Tibial nerve (tissue), 4 donors: ENCODE measurements around the gene ZNF618. TPM values are rescaled to one million over a fixed set of nuclear protein-coding genes. Genes with fewer than 3 reads are reported as not detected.

ENCODE experiments used
- DNase-seq, 2 donors: peaks; one replicate each; pipeline ENCODE4 v3.0.0-alpha.2; 2019; ENCODE audit warnings: low spot score in 2 of 2
- H3K27ac ChIP-seq, 4 donors: fragments of 200-600 bp; sonication (generic) in 3 of 4; one replicate each; pipeline ENCODE4 v1.5.1; 2017 to 2019; ENCODE audit warnings: mild to moderate bottlenecking in 1 of 4
- H3K27me3 ChIP-seq, 2 donors: fragments of 200-600 bp; sonication (generic) in 1 of 2; one replicate each; pipeline versions ENCODE4 v1.5.1 to v1.6.0; 2017 to 2019
- H3K36me3 ChIP-seq, 3 donors: fragments of 200-600 bp; sonication (generic); one replicate each; pipeline ENCODE4 v1.5.1; 2018 to 2019
- H3K4me1 ChIP-seq, 4 donors: fragments of 200-600 bp; sonication (generic) in 3 of 4; one replicate each; pipeline ENCODE4 v1.5.1; 2017 to 2019
- H3K4me3 ChIP-seq, 4 donors: fragments of 200-600 bp; sonication (generic) in 3 of 4; one replicate each; pipeline ENCODE4 v1.5.1; 2017 to 2019; ENCODE audit warnings: mild to moderate bottlenecking in 1 of 4, moderate library complexity in 1 of 4
- H3K9me3 ChIP-seq, 4 donors: fragments of 200-600 bp; sonication (generic) in 3 of 4; one replicate each; pipeline ENCODE4 v1.5.1; 2017 to 2019
- EP300 ChIP-seq, 2 donors: sonication (generic); formaldehyde crosslinking; IDR thresholded peaks; one replicate each; pipeline ENCODE4 v1.6.1; 2017; ENCODE audit warnings: antibody characterized with exemption in 2 of 2, mild to moderate bottlenecking in 1 of 2
- POLR2A ChIP-seq, 2 donors: fragments of 450-650 bp; IDR thresholded peaks; one replicate each; pipeline ENCODE4 v1.6.1; 2017; ENCODE audit warnings: antibody characterized with exemption in 2 of 2, mild to moderate bottlenecking in 2 of 2, moderate library complexity in 2 of 2
- WGBS, 2 donors: methylation state at CpG; one replicate each; pipeline ENCODE4 v1.1.5; 2018; 5-methylcytosine and 5-hydroxymethylcytosine counted together
- total RNA-seq, 4 donors: library from RNA; depleted of rRNA; stranded (reverse); fragments of >200 nt; gene quantifications; one replicate each; pipeline ENCODE4 v1.1.0, GENCODE V29; 2016
- TF ChIP-seq, protein P1 (sequence below), 5 experiments: fragments of 200-600 bp in 3 of 5; fragments of 450-650 bp in 2 of 5; sonication (generic) in 3 of 5; IDR thresholded peaks; one replicate each; pipeline ENCODE4 v1.5.1; 2016 to 2019; ENCODE audit warnings: antibody characterized with exemption in 5 of 5, mild to moderate bottlenecking in 3 of 5, moderate library complexity in 2 of 5

Gene ZNF618
- total RNA-seq, 4 donors from 2014 or later, result 7.3 to 11.6 (median 9.0) TPM

DNA sequence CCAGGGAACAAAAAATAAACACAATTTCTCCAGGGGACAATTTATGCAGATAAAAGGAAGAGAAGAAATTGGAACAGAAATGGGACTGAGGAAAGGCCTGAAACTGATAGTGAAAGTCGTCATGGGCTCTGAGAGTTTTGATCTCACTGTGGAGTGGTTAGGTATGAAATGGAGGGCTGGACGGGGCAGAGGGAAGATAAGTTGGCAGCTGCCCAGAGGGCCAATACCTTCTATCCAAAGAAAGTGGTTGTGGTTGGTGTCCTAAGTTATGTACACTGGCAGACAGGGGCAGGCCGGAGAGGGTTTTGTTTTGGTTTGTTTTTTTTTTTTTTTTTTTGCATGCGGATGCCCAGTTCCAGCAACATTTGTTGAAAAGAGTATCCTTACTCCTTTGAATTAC lies 46.1 kb downstream of the ZNF618 start:
- peaks cover 0 to 37% (median 0%) of the 10 kb centered on the region in 4 donors for H3K9me3 ChIP-seq
- TF ChIP-seq, protein P1, sequence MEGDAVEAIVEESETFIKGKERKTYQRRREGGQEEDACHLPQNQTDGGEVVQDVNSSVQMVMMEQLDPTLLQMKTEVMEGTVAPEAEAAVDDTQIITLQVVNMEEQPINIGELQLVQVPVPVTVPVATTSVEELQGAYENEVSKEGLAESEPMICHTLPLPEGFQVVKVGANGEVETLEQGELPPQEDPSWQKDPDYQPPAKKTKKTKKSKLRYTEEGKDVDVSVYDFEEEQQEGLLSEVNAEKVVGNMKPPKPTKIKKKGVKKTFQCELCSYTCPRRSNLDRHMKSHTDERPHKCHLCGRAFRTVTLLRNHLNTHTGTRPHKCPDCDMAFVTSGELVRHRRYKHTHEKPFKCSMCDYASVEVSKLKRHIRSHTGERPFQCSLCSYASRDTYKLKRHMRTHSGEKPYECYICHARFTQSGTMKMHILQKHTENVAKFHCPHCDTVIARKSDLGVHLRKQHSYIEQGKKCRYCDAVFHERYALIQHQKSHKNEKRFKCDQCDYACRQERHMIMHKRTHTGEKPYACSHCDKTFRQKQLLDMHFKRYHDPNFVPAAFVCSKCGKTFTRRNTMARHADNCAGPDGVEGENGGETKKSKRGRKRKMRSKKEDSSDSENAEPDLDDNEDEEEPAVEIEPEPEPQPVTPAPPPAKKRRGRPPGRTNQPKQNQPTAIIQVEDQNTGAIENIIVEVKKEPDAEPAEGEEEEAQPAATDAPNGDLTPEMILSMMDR (IDR thresholded peaks at IDR 0.05), result no peak
- TF ChIP-seq EP300 (IDR thresholded peaks at IDR 0.05) (no peak), POLR2A (IDR thresholded peaks at IDR 0.05) (no peak)
- no peak for DNase-seq
- H3K4me1 ChIP-seq, result no peaks in the 10 kb centered on the region
- 84 to 90% methylated on average over 4 of the region's 4 CpGs for WGBS, 2 donors
- H3K36me3 ChIP-seq, result no peaks in the 10 kb centered on the region
- H3K27me3 ChIP-seq, result no peaks in the 10 kb centered on the region
- H3K4me3 ChIP-seq, result no peak overlapping the region
- H3K27ac ChIP-seq, result no peak overlapping the region

DNA sequence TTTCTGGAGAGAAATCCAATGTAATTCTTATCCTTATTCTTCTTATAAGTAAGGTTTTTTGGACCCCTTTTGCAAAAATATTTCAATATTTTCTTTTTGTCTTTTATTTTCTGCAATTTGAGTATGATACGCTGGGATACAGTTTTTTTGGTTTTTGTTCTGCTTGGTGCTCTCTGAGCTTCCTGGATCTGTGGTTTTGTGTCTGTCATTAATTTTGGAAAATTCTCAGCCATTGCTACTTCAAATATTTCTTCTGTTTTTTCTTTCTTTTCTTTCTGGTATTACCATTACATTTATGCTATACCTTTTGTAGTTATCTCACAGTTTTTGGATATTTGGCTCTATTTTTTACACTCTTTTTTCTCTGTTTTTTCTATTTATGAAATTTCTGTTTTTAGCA lies 50.1 kb downstream of the ZNF618 start:
- Histone ChIP-seq H3K4me1 (peaks cover 0 to 9% (median 0%) of the 10 kb centered on the region in 4 donors), H3K36me3 (no peaks in the 10 kb centered on the region), H3K27me3 (no peaks in the 10 kb centered on the region), H3K9me3 (peaks cover 0 to 48% (median 0%) of the 10 kb centered on the region in 4 donors), H3K27ac (no peak overlapping the region), H3K4me3 (no peak overlapping the region)
- DNase-seq, result no peak
- 91 to 100% methylated on average over 1 of the region's 1 CpG for WGBS, 2 donors
- no peak for TF ChIP-seq POLR2A (IDR thresholded peaks at IDR 0.05)
- TF ChIP-seq EP300 (IDR thresholded peaks at IDR 0.05), result no peak
- TF ChIP-seq, protein P1 (IDR thresholded peaks at IDR 0.05), result no peak

DNA sequence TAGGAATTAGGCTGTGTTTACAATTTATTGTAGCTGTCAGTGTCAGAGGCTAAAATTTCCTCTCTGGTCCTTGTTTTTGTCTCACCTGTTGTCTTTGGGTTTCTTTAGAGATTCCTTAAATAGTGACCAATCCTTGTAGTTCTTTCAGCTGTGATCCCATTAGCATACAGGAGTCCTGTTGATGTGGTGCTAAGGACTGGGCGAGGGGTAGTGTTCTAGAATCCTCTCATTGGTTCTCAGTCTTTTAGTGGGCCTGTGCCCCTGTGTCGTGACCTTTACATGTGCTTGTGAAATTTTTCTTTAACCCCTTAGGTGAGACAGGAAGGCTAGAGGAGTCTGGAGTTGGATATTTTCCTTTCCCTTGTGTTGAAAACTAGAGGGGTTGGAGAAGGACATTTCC lies 51.2 kb downstream of the ZNF618 start:
- TF ChIP-seq POLR2A (IDR thresholded peaks at IDR 0.05), result no peak
- no peak for TF ChIP-seq EP300 (IDR thresholded peaks at IDR 0.05)
- TF ChIP-seq, protein P1 (IDR thresholded peaks at IDR 0.05), result no peak
- 41 to 44% methylated on average over 2 of the region's 2 CpGs for WGBS, 2 donors
- peaks cover 0 to 48% (median 0%) of the 10 kb centered on the region in 4 donors for H3K9me3 ChIP-seq
- peaks cover 0 to 9% (median 0%) of the 10 kb centered on the region in 4 donors for H3K4me1 ChIP-seq
- H3K27ac ChIP-seq, result no peak overlapping the region
- H3K4me3 ChIP-seq, result no peak overlapping the region
- no peaks in the 10 kb centered on the region for H3K36me3 ChIP-seq
- no peaks in the 10 kb centered on the region for H3K27me3 ChIP-seq
- no peak for DNase-seq

DNA sequence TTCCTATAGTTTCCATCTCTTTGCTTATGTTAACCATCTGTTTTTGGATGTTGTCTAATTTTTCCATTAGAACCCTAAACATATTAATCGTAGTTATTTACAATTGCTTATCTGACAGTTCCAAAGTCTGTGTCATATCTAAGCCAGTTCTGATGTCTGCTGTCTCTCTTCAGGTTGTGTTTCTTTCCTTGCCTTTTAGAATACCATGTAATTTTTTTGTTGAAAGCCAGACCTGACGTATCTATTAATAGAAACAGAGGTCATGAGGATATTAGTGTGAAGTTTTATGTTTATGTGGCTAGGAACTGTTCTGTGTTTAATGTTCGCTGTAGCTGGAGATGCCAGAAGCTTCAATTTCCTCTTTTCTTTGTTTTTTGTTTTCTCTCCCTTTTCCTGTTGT lies 52.2 kb downstream of the ZNF618 start:
- no peak for TF ChIP-seq EP300 (IDR thresholded peaks at IDR 0.05)
- TF ChIP-seq, protein P1 (IDR thresholded peaks at IDR 0.05), result no peak
- no peak for TF ChIP-seq POLR2A (IDR thresholded peaks at IDR 0.05)
- Histone ChIP-seq H3K4me1 (peaks cover 0 to 15% (median 2%) of the 10 kb centered on the region in 4 donors), H3K36me3 (no peaks in the 10 kb centered on the region), H3K4me3 (no peak overlapping the region), H3K27ac (no peak overlapping the region), H3K9me3 (peaks cover 0 to 41% (median 0%) of the 10 kb centered on the region in 4 donors), H3K27me3 (no peaks in the 10 kb centered on the region)
- DNase-seq, result no peak
- 59 to 61% methylated on average over 3 of the region's 3 CpGs for WGBS, 2 donors

DNA sequence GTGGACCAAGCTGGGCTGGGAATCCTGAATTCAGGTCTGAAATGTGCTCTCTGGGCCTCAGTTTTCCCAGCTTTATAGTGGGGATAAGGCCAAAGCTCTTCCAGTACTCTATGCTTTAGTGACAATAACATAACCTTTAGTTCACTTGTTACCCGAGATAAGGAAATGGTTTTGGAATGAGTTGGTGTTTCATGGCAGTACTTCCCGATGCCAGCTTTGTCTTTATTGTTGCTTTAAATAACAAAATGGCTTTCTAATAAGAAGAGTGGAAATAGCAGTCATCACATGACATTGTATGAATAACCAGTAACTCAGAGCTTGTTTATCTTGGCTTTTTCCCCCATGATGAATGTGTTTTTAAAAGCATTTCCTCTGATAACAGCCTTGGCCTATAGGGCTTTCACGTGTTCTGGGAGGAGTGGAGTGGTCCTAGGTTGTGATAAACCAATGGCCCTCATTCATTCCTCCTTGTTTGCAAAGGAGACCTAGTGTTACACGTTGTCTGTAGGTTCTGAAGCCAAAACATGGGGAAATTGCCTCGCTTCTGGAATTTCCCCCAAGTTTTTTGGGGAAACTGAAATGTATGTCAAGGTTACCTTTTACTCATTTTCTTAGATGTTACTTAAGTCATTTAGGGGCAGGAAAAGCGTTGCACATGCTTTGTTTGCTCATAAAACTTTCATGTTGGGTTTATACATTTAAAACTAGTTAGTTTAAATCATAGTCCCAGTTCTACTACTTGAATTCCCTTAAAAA lies 53.7 kb downstream of the ZNF618 start:
- 55 to 61% methylated on average over 6 of the region's 6 CpGs for WGBS, 2 donors

More for the DNA sequence above, 53.7 kb downstream of the ZNF618 start:
- no peak overlapping the region for H3K27ac ChIP-seq
- TF ChIP-seq, protein P1 (IDR thresholded peaks at IDR 0.05), result no peak
- TF ChIP-seq EP300 (IDR thresholded peaks at IDR 0.05), result no peak
- no peak for TF ChIP-seq POLR2A (IDR thresholded peaks at IDR 0.05)
- H3K4me3 ChIP-seq, result no peak overlapping the region
- H3K36me3 ChIP-seq, result no peaks in the 10 kb centered on the region
- H3K27me3 ChIP-seq, result no peaks in the 10 kb centered on the region
- DNase-seq, result peak in 1 of 2 donors; percentile 1
- peaks cover 0 to 31% (median 0%) of the 10 kb centered on the region in 4 donors for H3K9me3 ChIP-seq
- H3K4me1 ChIP-seq, result peaks cover 0 to 18% (median 5%) of the 10 kb centered on the region in 4 donors
